Immature natural killer cell (primary cell): ENCODE data around the gene PLBD2. TPM values are rescaled to one million over a fixed set of nuclear protein-coding genes. Genes with fewer than 3 reads are reported as not detected.

Experiments used
- DNase-seq, 3 donors: peaks; one replicate each; pipeline ENCODE4 v3.0.0; 2022; ENCODE audit warnings: mixed read lengths in 1 of 3
- H3K27ac Mint-ChIP-seq, 6 donors: one replicate each; pipeline ENCODE4 v1.8.0; 2020; ENCODE audit warnings: mixed read lengths in 6 of 6, mild to moderate bottlenecking in 5 of 6, inconsistent platforms in 4 of 6, moderate library complexity in 3 of 6
- H3K27me3 Mint-ChIP-seq, 3 donors: one replicate each; pipeline ENCODE4 v1.8.0; 2020 to 2021; ENCODE audit warnings: low read depth in 3 of 3, mild to moderate bottlenecking in 3 of 3, mixed read lengths in 3 of 3, moderate library complexity in 3 of 3, inconsistent platforms in 1 of 3
- H3K36me3 Mint-ChIP-seq, 3 donors: one replicate each; pipeline ENCODE4 v1.8.0; 2020; ENCODE audit warnings: mixed read lengths in 3 of 3, inconsistent platforms in 2 of 3, mild to moderate bottlenecking in 2 of 3
- H3K4me1 Mint-ChIP-seq, 2 donors: one replicate each; pipeline ENCODE4 v1.8.0; 2020; ENCODE audit warnings: inconsistent platforms in 2 of 2, mild to moderate bottlenecking in 2 of 2, mixed read lengths in 2 of 2, moderate library complexity in 1 of 2
- H3K4me3 Mint-ChIP-seq, 5 donors: one replicate each; pipeline ENCODE4 v1.8.0; 2020; ENCODE audit warnings: mild to moderate bottlenecking in 5 of 5, mixed read lengths in 5 of 5, inconsistent platforms in 3 of 5, moderate library complexity in 3 of 5
- H3K9me3 Mint-ChIP-seq, 6 donors: one replicate each; pipeline ENCODE4 v1.8.0; 2020; ENCODE audit warnings: mild to moderate bottlenecking in 6 of 6, mixed read lengths in 6 of 6, inconsistent platforms in 4 of 6, moderate library complexity in 3 of 6
- polyA plus RNA-seq, 3 donors: library from polyadenylated mRNA; unstranded; fragments of 300-500 nt; fragmentation: Illumina TruSeq; gene quantifications; one replicate each; pipeline ENCODE4 v1.2.3, GENCODE V29; 2021

Gene PLBD2
- polyA plus RNA-seq, 3 donors from 2014 or later = 4.8 to 10.1 (median 5.5) TPM

GRCh38 chr12:113328368-113328889 is 30.0 kb upstream of the PLBD2 start:
- Mint-ChIP-seq H3K9me3 (no peaks in the 10 kb centered on the region), H3K4me3 (no peak overlapping the region), H3K4me1 (peaks cover 6 to 12% of the 10 kb centered on the region in 2 donors), H3K36me3 (peaks cover 7 to 30% (median 18%) of the 10 kb centered on the region in 3 donors), H3K27ac (peak overlapping the region in 2 of 6 donors; percentile 5 to 30), H3K27me3 (peaks cover 0 to 3% (median 0%) of the 10 kb centered on the region in 3 donors)
- no peak for DNase-seq

DNA sequence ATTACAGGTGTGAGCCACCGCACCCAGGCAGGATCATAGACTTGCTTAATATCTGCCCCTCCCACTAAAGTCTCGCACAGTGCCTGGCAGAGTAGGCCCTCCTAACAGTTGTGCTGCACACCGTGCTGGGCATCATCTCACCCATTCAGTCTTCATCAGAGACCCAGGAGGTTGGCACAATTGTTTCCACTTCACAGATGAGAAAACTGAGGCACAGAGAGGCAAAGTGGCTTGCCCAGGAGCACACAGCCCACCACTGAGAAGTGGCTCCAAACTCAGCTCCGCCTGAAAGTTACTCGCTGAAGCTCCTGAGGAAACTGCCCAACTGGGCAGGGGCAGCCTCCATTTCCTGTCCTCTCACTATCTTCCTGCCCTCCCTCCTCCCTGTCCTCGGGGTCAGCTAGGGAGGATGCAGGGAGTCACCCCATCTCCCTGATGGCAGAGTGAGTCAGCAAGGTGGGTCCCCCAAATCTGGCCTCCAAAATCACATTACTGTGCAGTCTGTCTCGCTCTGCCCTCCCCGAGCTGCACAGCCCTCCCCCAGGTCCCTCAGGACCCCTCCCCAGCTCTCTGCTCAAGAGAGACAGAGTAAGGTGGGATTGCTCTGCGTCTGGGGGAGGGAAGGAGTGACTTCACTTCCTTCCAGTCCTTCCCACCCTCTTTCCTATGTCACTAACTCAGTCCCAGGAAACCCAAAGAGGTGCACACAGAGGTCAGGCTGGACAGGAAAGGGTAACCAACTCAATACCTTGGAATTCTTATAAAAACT is 29.2 kb upstream of the PLBD2 start:
- Mint-ChIP-seq H3K36me3 (peaks cover 7 to 30% (median 18%) of the 10 kb centered on the region in 3 donors), H3K9me3 (no peaks in the 10 kb centered on the region), H3K4me3 (no peak overlapping the region), H3K27me3 (peaks cover 0 to 3% (median 0%) of the 10 kb centered on the region in 3 donors), H3K4me1 (peaks cover 12 to 20% of the 10 kb centered on the region in 2 donors), H3K27ac (no peak overlapping the region)
- DNase-seq = no peak

DNA sequence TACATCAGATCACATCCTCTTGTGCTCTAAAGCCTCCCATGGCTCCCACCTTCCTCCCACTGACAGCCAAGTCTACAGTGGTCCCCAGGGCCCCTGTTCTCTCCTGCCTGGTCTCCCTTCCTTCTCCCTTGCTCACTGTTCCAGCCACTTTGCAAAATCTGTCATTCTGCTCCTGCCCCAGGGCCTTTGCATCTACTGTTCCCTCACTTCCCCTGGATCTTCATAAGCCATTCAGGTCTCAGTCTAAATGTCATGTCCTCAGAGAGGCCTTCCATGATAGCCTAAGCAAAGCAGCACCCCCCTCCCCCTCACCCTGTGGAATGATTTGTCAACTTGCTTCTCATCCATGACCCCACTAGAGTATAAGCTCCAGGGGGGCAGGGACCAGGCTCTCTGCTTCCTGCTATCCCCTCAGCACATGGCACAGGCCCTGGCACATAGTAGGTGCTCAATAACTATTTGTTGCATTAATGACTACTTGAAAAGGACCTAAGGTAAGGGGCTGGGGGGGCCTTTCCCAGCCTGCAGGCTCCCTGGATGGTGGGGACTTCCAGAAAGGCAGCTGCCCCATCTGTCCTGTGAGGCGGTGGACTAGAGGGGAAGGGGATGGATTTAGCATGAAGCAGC is 28.5 kb upstream of the PLBD2 start:
- Mint-ChIP-seq H3K27ac (no peak overlapping the region), H3K36me3 (peaks cover 7 to 29% (median 18%) of the 10 kb centered on the region in 3 donors), H3K4me1 (peaks cover 15 to 25% of the 10 kb centered on the region in 2 donors), H3K27me3 (peaks cover 0 to 3% (median 0%) of the 10 kb centered on the region in 3 donors), H3K9me3 (no peaks in the 10 kb centered on the region), H3K4me3 (no peak overlapping the region)
- DNase-seq = no peak

DNA sequence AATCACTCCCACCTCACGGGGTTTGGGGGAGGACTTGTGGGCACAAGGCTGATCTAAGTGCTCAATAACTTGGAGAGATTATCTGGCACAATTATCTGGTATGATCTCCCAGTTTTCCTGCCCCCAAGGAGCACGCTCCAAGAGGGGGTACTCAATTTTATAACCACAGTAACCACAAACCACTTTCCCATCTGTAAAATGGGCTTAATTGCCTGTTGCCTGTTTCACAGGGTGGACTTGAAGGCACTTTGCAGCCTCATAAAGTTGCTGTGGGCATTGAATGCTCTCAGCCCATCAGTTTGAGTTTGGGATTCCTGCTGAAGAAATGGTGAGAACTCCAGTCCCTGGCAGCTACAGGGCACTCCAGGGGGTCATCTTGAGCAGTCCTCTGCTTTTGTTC is 27.9 kb upstream of the PLBD2 start:
- Mint-ChIP-seq H3K27ac (peak overlapping the region in 1 of 6 donors; percentile 13), H3K4me3 (no peak overlapping the region), H3K36me3 (peaks cover 7 to 27% (median 18%) of the 10 kb centered on the region in 3 donors)

DNA sequence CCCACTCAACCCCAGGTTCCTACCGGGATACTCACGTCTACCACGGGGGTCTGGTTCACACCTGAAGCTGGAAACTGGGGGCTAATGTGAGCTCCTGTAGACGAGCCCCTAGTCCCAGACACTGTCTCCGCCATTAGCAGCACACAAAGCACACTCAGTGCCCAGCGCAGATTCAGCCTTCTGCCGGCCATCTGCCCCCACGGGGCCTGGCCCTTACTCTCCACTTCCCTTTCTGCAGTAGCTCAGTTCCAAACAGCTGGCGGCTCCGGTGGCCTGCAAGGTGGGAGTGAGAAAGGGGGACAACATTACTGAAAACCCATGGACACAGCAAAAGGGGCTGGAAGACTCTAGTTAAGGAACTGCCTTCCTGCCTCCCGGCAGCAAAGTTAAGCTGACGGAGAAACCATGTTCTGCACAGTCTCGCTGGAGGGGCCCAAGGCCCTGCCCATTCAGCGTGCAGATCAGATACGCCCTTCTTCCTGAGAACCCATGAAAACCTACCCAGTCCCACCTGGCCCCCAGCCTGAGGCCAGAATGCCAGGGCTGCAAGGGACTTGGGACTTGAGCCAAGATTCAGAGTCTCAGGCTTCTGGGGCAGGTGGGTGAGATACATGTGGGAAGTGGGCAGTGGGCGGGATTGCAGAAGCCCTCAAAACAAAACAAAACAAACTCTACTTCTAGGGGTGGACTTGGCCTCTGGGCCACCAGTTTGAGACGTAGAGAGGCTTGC is 25.5 kb upstream of the PLBD2 start:
- no peak for DNase-seq
- Mint-ChIP-seq H3K36me3 (peaks cover 7 to 27% (median 18%) of the 10 kb centered on the region in 3 donors), H3K27ac (no peak overlapping the region), H3K27me3 (peaks cover 3 to 6% (median 3%) of the 10 kb centered on the region in 3 donors), H3K4me3 (peak overlapping the region in 4 of 5 donors; percentile 19 to 90 (median 58)), H3K9me3 (no peaks in the 10 kb centered on the region), H3K4me1 (peaks cover 12 to 31% of the 10 kb centered on the region in 2 donors)

More for the DNA sequence above, 27.9 kb upstream of the PLBD2 start:
- Mint-ChIP-seq H3K4me1 (peaks cover 12 to 27% of the 10 kb centered on the region in 2 donors), H3K27me3 (peaks cover 0 to 3% (median 0%) of the 10 kb centered on the region in 3 donors), H3K9me3 (no peaks in the 10 kb centered on the region)
- no peak for DNase-seq

DNA sequence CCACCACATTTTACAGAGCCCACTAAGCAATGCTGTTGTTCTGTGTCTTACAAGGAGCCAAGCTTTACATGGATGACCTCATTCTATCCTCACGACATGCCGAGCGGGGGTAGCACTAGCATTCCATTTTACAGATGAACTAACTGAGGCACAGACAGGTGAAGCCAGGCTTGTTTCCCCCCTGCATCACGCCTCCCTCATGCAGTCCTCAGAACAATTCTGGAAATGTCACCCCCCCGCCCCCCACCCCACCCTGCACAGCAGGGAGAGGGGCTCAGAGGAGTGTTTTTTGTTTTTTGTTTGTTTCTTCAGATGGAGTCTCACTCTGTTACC is 25.0 kb upstream of the PLBD2 start:
- Mint-ChIP-seq H3K36me3 (peaks cover 7 to 24% (median 18%) of the 10 kb centered on the region in 3 donors), H3K4me1 (peaks cover 12 to 31% of the 10 kb centered on the region in 2 donors), H3K27me3 (peaks cover 3 to 6% (median 3%) of the 10 kb centered on the region in 3 donors), H3K9me3 (no peaks in the 10 kb centered on the region), H3K4me3 (peak overlapping the region; percentile 29 to 98 (median 90)), H3K27ac (no peak overlapping the region)
- no peak for DNase-seq

DNA sequence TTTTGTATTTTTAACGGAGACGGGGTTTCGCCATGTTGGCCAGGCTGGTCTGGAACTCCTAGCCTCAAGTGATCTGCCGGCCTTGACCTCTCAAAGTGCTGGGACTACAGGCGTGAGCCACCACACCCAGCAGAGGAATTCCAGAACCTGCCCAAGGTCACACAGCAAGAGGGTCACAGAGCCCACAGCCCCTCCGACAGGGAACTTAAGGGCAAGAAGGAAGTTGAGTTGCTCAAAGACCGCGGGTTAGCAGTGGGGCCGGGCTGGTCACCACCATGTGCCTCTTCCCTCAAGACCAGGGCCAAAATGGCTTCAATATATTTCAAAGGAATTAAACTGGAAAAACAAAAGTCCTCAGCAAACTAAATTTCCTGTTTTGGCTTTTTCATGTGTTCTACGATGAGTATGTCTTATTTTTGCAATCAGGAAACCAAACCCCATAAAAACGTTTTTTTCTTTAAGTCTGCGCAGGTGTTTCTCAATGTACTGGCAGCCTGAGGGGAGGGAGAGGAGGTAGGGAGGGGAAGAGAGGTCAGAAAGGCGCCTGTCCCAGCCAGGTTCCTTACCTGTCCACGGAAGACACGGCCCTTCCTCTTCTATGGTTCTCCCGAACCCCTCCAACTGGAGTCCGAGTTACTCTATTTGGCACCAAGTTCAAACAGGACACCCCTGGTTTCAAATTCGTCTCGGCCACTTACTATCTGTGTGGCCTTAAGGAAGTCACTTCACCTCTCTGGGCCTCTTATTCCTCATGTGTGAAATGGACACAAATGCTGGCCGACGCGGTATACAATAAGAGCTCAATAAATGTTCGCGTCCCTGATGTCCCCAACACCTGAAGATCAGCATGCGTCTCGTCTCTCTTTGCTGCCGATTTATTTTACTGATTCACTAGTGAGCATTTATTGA is 24.3 kb upstream of the PLBD2 start:
- peaks cover 12 to 31% of the 10 kb centered on the region in 2 donors for H3K4me1 Mint-ChIP-seq
- H3K36me3 Mint-ChIP-seq = peaks cover 7 to 23% (median 18%) of the 10 kb centered on the region in 3 donors
- H3K27ac Mint-ChIP-seq = peak overlapping the region; percentile 59 to 84 (median 66)
- peak overlapping the region; percentile 88 to 98 (median 93) for H3K4me3 Mint-ChIP-seq
- no peaks in the 10 kb centered on the region for H3K9me3 Mint-ChIP-seq
- peak in 2 of 3 donors; percentile 4 to 8 for DNase-seq
- peaks cover 0 to 6% (median 3%) of the 10 kb centered on the region in 3 donors for H3K27me3 Mint-ChIP-seq

GRCh38 chr12:113334786-113335539 is 23.4 kb upstream of the PLBD2 start, which contains the start of gene SLC8B1:
Gene SLC8B1 (minus strand): TSS chr12:113335109. CDS start chr12:113332878, 2,231 bp downstream.
- DNase-seq = peak; percentile 76 to 80 (median 78)
- peaks cover 12 to 31% of the 10 kb centered on the region in 2 donors for H3K4me1 Mint-ChIP-seq
- H3K36me3 Mint-ChIP-seq = peaks cover 7 to 19% (median 18%) of the 10 kb centered on the region in 3 donors
- H3K4me3 Mint-ChIP-seq = peak within 1 kb of the TSS; percentile 88 to 98 (median 93)
- H3K9me3 Mint-ChIP-seq = no peaks in the 10 kb centered on the region
- H3K27ac Mint-ChIP-seq = peak within 1 kb of the TSS; percentile 59 to 84 (median 66)
- H3K27me3 Mint-ChIP-seq = peaks cover 0 to 6% (median 3%) of the 10 kb centered on the region in 3 donors

DNA sequence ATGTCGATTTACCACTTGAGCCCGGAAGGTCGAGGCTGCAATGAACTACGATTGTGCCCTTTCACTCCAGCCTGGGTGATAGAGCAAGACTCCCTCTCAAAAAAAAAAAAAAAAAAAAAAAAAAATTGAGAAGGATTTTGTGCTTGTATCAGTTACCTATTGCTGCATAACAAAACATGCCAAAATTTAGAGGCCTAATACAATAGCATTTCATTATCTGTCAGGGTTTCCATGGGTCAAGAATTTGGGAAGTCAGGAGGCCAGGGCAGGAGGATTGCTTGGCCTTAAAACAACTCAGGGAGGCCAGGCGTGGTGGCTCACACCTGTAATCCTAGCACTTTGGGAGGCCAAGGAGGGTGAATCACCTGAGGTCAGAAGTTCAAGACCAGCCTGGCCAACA is 18.8 kb upstream of the PLBD2 start:
- H3K9me3 Mint-ChIP-seq = no peaks in the 10 kb centered on the region
- H3K36me3 Mint-ChIP-seq = no peaks in the 10 kb centered on the region
- no peak overlapping the region for H3K4me3 Mint-ChIP-seq
- DNase-seq = no peak
- no peak overlapping the region for H3K27ac Mint-ChIP-seq
- H3K4me1 Mint-ChIP-seq = peaks cover 2 to 9% of the 10 kb centered on the region in 2 donors
- peaks cover 3 to 6% (median 4%) of the 10 kb centered on the region in 3 donors for H3K27me3 Mint-ChIP-seq

DNA sequence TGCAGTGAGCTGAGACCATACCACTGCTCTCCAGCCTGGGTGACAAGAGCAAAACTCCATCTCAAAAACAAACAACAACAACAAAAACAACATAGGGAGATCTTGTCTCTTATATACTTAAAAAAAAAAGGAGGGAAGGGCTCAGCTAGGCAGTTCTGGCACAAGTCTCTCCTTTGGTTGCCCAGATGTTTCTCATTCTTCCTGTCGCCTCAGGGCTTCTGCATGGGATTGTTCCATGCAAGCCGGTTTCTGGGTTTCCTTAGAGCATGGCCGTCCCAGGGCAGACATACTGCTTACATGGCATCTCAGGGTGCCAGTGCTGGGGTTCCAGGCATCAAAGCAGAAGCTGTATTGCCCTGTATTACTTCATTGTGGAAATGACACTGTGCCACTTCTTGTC is 18.3 kb upstream of the PLBD2 start:
- no peaks in the 10 kb centered on the region for H3K36me3 Mint-ChIP-seq
- H3K27ac Mint-ChIP-seq = no peak overlapping the region
- peaks cover 3 to 6% (median 4%) of the 10 kb centered on the region in 3 donors for H3K27me3 Mint-ChIP-seq
- H3K9me3 Mint-ChIP-seq = no peaks in the 10 kb centered on the region
- H3K4me1 Mint-ChIP-seq = peaks cover 0 to 7% of the 10 kb centered on the region in 2 donors
- no peak overlapping the region for H3K4me3 Mint-ChIP-seq
- no peak for DNase-seq

DNA sequence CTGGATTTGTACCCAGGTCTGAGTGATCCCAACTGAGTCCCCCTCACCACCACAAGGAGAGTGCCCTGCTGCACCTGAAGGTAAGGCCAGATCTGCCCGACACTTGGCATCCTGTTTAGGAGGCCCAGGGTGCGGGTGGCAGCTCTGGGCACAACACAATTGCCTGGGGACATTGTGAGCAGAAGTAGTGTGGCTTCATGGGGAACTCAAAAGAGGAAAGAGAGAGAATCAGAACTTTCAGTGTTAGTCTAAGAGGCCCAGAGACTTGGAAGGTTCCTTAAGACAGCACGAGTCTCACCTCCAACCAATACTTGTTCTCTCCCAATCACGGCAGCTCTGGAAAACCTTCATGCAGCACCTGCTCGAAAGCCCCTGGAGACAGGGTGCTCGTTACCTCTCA is 16.9 kb upstream of the PLBD2 start:
- peaks cover 0 to 2% of the 10 kb centered on the region in 2 donors for H3K4me1 Mint-ChIP-seq
- no peak for DNase-seq
- no peak overlapping the region for H3K27ac Mint-ChIP-seq
- no peak overlapping the region for H3K4me3 Mint-ChIP-seq
- H3K9me3 Mint-ChIP-seq = no peaks in the 10 kb centered on the region
- H3K27me3 Mint-ChIP-seq = peaks cover 3 to 5% (median 4%) of the 10 kb centered on the region in 3 donors
- H3K36me3 Mint-ChIP-seq = no peaks in the 10 kb centered on the region

DNA sequence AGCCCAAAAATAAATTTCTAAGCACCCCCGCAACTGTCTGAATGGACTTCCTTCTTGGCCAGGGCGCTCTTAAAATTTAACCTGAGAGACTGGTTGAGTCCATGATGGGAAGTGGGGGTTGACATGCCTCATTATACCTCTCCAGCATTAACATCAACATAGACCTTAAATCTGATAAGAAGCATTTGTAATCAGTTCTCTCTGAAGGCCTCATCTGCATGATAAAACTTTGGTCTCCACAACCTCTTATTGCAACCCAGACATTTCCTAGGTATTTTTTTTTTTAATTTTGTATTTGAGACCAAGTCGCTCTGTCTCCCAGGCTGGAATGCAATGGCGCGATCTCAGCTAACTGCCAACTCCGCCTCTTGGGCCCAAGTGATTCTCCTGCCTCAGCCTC is 13.1 kb upstream of the PLBD2 start:
- Mint-ChIP-seq H3K27me3 (peaks cover 2 to 6% (median 3%) of the 10 kb centered on the region in 3 donors), H3K36me3 (no peaks in the 10 kb centered on the region), H3K27ac (no peak overlapping the region), H3K4me1 (no peaks in the 10 kb centered on the region), H3K4me3 (no peak overlapping the region), H3K9me3 (no peaks in the 10 kb centered on the region)
- DNase-seq = no peak
